PC-3 (cell line): ENCODE measurements around the gene CFAP58.

Experiments
- EZH2 ChIP-seq: fragments of 300-600 bp; sonication (generic); IDR thresholded peaks from one replicate; pipeline ENCODE4 v1.6.1; 2017; ENCODE audit warnings: antibody characterized with exemption, mild to moderate bottlenecking, low read length; ENCODE audit not compliant: unreplicated experiment
- TF ChIP-seq, protein P1 (sequence below): fragments of 300-600 bp; sonication (generic); conservative IDR thresholded peaks from 2 replicates; pipeline ENCODE4 v1.5.1; 2017; ENCODE audit warnings: antibody characterized with exemption, low read depth, mild to moderate bottlenecking, low read length

DNA sequence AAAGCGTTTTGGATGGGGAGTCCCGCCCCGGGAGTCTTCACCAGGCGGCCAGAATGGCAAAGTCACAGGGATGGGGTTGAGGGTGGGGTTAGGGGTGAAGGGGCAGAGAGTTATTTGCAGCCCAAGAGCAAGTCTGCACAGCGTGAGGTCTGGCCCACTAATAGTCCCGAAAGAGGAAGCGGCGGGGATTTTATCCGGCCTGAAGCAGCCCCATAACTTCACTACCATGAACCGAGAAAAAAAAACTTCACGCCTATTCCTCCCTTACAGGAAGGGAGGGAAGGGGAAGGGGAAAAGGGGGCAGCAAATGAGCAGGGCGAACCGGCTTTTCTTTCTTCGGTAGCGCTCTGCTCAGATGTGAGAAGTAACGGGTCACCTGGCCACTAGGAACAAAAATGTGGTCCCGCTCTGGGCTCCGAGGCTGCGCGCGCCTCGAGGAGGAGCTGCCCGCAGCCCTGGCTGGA, 16.1 kb upstream of the CFAP58 start:
- TF ChIP-seq, protein P1, sequence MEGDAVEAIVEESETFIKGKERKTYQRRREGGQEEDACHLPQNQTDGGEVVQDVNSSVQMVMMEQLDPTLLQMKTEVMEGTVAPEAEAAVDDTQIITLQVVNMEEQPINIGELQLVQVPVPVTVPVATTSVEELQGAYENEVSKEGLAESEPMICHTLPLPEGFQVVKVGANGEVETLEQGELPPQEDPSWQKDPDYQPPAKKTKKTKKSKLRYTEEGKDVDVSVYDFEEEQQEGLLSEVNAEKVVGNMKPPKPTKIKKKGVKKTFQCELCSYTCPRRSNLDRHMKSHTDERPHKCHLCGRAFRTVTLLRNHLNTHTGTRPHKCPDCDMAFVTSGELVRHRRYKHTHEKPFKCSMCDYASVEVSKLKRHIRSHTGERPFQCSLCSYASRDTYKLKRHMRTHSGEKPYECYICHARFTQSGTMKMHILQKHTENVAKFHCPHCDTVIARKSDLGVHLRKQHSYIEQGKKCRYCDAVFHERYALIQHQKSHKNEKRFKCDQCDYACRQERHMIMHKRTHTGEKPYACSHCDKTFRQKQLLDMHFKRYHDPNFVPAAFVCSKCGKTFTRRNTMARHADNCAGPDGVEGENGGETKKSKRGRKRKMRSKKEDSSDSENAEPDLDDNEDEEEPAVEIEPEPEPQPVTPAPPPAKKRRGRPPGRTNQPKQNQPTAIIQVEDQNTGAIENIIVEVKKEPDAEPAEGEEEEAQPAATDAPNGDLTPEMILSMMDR, result no peak
- TF ChIP-seq EZH2, result no peak
